Activated CD4-positive, alpha-beta T cell treated with anti-CD3 and anti-CD28 coated beads, Interleukin-2, Interleukin-4, amounts not matched to agents 100 ng/mL and 50 ng/mL, durations not matched to agents 16 hours and 8 hours (primary cell): ENCODE results near the gene TMEM87A.
"Not testable (repeated sequence)": the region's sequence is repeated elsewhere in the genome, so short reads cannot be mapped to it uniquely, and the experiment has no call there.

Experiments
- DNase-seq: peaks from one replicate; pipeline ENCODE4 v3.0.0-alpha.2; 2020; ENCODE audit warnings: low spot score

Gene TMEM87A

DNA sequence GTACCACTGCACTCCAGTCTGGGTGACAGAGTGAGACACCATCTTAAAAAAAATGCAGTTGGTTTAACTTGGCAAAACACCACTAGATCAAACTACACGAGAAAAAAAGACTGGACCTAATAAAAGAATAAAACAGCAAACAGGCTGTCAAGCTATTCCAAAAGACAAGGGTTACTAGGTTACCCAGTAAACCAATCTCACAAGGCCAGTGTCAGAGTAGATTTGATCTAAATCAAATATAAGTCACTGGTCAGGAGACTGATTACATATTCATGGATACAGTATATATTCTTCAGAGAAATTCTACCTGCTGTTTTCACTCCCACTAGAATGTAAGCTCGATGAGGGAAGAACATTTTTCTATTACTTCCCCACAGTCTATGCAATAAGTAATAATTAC lies 2.7 kb downstream of the TMEM87A start:
- no peak for DNase-seq

DNA sequence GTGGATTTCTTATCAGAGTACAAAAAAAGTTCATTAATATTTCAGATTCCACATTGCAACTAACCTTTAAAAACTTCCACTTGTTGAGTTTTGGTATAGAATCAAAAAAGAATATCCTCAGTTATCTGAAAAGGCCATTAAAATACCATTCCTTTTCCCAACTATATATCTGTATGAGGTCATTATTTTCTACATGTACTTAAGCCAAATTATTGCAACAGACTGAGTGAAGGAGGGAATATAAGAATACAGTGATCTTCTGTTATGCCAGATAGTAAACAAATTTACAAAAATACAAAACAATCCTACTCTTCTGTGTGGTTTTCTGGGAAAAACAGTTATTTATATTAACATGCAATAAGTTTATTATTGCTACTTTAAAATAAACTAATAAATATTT lies 5.9 kb downstream of the TMEM87A start:
- DNase-seq: no peak

GRCh38 chr15:42264795-42265194 lies 8.4 kb downstream of the TMEM87A start:
- no peak for DNase-seq

GRCh38 chr15:42253300-42253699 lies 19.9 kb downstream of the TMEM87A start:
- no peak for DNase-seq

DNA sequence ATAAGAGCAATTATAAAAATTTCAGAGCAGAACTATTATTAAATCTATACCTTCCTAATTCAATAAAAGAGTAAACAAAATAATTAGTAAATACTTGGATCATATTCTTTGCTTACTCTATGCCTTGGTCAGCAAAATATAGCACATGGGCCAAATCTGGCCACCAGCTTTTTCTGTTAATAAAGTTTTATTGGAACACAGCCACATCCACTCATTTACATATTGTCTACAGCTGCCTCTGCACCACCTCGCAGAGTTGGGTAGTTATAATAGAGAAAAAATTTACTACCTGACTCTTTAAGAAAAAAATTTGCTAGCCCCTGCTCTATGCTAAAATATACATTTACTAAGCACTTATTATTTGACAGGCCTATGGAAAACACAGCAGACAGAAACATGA lies 32.4 kb downstream of the TMEM87A start:
- DNase-seq: no peak

- no peak for DNase-seq
Measured at GRCh38 chr15:42239528-42240182, 33.6 kb downstream of the TMEM87A start.

DNA sequence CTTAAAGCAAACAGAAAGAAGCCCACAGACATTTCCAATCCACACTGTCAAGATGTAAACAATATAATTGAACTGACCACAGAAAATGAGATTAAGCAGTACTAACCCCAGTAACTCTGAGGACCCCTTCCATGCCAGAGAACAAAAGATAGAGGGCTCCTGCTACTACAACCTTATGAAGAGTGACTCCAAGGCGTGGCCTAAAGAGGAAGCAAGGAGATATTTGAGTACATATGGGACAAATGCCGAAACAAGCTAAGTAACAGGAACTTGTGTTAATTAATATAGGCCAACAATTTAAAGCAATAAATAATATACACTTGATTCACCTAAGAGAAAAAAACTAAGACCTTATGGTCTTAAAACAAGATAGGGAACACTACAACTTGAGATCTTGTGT lies 40.1 kb downstream of the TMEM87A start:
- DNase-seq: no peak

DNA sequence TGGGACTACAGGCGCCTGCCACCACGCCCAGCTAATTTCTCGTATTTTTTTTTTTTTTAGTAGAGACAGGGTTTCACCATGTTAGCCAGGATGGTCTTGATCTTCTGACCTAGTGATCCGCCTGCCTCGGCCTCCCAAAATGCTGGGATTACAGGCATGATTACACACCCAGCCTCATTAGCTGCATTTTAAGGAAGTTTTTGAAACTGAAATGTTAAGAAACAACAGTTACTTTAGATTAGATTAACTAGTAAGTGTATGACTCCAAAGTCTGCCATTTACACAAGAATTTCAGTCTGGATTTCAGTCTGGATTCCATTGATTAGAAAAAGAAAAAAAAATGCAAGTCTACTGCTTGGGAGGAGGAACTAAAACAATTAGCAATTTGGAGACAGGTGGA lies 40.6 kb downstream of the TMEM87A start:
- no peak for DNase-seq

DNA sequence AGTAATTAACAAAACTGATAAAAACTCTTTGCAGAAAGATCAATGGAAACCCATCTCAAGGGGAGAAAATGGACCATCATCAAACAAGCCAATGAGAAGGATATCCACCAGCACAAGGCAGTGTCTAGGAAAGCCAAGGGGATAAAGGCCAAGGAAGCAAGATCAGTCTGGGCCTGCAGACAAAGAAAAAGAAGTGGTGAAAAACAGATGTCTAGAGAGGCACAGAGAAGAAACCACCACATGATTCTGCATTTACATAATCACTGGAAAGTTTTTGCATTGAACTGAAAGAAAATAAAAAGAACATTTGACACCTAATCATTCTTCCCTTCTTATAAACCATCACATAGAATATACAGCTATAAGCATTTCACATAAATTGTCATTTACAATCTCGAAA lies 42.1 kb downstream of the TMEM87A start:
- DNase-seq: no peak

DNA sequence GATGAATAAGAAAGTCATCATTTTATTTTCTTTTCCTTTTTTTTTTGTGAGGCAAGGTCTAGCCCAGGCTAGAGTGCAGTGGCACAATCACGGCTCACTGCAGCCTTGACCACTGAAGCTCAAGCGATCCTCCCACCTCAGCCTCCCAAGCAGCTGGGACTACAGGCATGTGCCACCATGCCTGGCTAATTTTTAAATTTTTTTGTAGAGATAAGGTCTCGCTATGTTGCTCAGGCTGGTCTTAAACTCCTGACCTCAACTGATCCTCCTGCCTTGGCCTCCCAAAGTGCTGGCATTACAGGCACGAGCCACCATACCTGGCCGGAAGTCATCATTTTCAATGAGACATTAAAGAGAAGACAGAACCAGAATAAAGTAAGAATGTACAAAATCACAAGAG lies 44.3 kb downstream of the TMEM87A start:
- DNase-seq: not testable (repeated sequence)

GRCh38 chr15:42228036-42228435 lies 45.2 kb downstream of the TMEM87A start:
- no peak for DNase-seq

DNA sequence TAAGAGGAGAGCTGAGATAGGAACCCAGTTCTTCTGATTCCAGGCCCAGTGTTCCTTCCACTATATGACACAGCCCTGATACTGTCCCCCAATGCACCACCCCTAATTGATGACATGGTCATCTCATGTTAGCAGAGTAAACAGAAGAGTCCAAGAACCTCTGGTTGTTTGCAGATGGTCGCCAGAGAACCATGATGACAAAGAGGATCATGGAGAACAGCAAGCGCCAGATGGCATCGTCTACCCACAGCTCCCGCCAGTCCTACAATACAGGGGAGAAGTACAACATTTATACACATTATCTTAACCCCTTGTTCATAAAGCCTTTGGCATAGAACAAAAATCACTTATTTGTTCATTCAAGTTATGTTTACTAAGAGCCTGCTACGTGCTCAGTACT lies 46.6 kb downstream of the TMEM87A start:
- DNase-seq: no peak

GRCh38 chr15:42220216-42220615 lies 53.0 kb downstream of the TMEM87A start:
- DNase-seq: no peak

GRCh38 chr15:42218953-42219592 lies 54.2 kb downstream of the TMEM87A start:
- no peak for DNase-seq

- no peak for DNase-seq
Measured at GRCh38 chr15:42217568-42217967, 55.7 kb downstream of the TMEM87A start.

DNA sequence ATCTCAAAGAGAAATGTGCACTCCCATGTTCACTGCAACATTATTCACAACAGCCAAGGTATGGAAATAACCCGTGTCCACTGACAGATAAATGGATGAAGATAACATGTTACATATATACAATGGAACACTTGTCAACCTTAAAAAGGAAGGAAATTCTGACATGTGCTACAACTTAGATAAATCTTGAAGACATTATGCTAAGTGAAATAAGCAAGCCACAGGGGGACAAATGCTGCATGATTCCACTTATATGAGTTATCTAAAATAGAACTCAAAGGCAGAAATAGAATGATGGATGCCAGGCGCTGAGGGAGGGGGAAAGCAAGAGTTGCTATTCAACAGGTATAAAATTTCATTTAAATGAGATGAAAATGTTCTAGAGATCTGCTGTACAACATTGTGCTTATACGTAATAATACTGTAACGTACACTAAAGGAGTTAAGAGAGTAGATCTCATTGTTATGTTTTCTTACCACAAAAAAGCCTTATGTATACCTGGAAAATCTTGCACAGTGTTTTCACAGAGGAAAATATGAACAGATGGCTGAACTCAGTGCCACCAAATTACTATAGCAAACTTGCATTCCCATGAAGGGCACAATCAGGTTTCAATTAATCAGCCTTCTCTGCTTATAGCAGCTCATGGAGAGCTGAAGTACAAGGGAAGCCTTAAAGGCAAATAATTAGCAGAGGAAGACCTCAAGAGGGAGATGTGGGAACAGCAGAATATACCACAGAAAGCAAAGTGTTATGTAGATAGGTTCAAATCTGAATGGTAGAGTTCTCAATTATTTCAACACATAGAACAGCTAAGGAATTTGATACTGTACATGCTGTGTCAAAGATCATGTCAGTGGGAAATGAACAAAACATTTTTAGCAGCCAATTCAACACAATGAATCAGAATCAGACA lies 57.1 kb downstream of the TMEM87A start:
- no peak for DNase-seq

DNA sequence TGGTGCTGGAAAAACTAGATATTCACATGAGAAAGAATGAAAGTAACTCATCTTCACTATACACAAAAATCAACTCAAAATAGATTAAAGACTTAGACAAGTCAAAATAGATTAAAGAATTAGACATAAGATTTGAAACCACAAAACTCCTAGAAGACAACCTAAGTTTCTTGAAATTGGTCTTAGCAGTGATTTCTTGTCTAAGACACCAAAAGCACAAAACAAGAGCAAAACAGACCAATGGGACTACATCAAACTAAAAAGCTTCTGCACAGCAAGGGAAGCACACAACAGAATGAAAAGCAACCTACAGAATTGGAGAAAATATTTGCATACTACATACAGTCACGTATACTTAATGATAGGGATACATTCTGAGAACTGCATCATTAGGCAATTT lies 58.6 kb downstream of the TMEM87A start:
- no peak for DNase-seq

DNA sequence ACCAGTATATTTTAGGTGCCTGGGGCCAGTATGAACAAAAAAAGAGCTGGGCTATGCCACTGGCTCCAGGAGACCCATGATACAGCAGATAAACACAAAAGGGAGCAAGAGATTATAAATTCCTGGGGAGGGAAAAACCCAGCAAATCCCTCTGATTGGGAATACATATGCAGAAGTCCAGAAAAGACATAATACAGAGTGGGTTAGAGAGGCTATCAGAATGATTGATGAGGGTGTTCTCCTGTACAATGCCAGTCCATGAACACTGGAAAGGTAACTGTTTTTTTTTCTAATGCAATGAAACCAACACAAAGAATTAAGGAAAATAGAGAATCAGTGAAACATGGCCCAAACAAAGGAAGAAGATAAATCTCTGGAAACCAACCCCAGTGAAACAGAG lies 59.7 kb downstream of the TMEM87A start:
- DNase-seq: no peak

DNA sequence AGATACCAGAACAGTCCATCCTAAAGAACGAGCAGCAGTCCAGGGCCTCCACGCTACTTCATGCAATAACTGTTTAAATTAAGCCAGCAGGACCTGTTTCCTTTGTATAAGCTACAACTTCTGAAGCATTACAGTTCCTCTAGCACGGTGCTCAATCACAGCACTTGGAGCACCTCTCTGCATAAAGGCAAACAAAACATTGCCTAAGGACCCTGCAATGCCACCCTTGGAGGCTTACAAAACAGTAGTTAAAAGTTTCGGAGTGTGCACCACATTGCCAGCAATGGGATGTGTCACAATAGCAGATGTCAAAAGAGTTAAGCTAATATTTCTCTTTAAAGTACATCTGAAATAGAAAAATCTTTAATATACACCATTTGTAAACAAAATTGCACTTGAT lies 62.5 kb downstream of the TMEM87A start:
- no peak for DNase-seq

DNA sequence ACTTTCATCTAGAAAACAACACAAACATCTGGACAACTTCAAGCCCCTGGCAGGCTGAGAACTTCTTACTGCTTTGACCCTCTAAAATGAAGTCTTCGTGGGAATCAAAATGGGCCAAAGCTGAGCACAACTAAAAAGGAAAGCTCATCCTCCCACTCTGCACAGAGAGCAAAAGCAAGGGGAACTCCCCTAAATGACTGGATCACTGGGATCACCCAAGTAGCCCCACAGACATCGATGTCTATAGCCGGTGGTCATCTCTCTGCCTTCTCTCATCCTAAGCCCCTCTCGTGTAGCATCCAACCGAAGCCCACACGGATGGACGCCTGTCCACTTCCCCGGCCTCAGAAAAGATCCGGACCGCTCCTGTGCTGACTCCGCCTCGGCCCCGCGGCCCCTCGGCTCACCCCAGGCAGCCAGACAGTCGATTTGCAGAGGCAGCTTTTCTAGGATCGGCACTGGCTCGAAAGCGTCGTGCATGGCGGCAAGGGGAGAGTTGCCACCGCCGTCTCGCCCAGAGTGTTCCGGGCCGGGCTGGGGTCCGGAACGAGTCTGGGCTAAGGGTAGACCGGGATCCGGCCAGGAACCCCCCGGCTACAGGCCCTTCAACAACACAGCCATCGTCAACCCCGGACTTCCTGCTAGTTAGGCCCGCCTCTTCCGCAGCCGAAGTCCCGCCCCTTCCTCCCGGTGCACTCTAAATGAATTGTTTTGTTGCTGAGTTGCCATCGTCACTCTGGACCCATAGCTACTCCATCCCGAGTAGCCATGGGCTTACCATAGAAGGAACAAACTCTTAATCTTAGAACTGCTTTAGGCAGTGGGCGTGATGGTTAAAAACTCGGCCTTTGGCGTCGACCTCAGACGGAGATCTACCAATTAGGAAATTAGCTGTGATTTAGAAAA lies 65.3 kb downstream of the TMEM87A start, which contains the start of gene VPS39:
TSS of gene VPS39 (minus strand) at position 631 of the 906 bp plus-strand sequence. CDS start at position 480, 151 bp downstream.
- peak; percentile 87 for DNase-seq

DNA sequence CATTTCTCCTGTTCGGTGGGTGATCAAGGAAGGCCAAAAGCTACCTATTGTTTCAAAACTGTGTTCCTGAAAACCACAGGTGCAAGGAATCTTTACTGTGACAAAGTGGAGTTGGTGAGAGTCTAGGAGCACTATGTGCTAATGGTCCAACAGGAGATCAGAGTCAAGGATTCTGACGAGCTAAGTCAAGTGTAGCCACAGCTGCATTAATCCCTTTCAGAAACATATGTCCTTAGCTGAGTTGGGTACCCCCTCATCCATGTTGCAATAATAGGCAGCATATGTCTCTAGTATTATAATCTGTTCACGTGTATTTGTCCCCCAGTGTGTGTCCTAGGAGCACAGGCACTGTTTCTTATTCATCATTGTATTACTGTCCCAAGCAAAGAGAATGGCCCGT lies 66.8 kb downstream of the TMEM87A start:
- DNase-seq: no peak

GRCh38 chr15:42203891-42204290 lies 69.3 kb downstream of the TMEM87A start:
- no peak for DNase-seq
